OCI-LY3 (cell line): Measurements from ENCODE around the gene ADGRD1.

Experiments used
- H2AFZ ChIP-seq: fragments of 200-600, 300-600 bp; shearing (Covaris generic); 2 replicates; pipeline ENCODE4 v1.6.0; 2014; ENCODE audit warnings: antibody characterized with exemption, low read depth, low read length
- H3K27ac ChIP-seq: fragments of 200-600, 300-600 bp; sonication (generic); 2 replicates; pipeline ENCODE4 v1.5.1; 2014; ENCODE audit warnings: mild to moderate bottlenecking, low read length, moderate library complexity, mixed read lengths
- H3K27me3 ChIP-seq: fragments of 200-600, 300-600 bp; sonication (generic); 2 replicates; pipeline ENCODE4 v1.6.1; 2014; ENCODE audit warnings: low read depth, low read length, mixed read lengths
- H3K36me3 ChIP-seq: fragments of 200-600, 300-600 bp; sonication (generic); replicated peaks from 2 replicates; pipeline ENCODE3; 2014; ENCODE audit warnings: low read depth, low read length, mixed read lengths
- H3K4me1 ChIP-seq: fragments of 300-600, 200-600 bp; sonication (generic); 2 replicates; pipeline ENCODE4 v1.6.1; 2014; ENCODE audit warnings: low read length, mixed read lengths
- H3K4me2 ChIP-seq: fragments of 200-600, 300-600 bp; sonication (generic); 2 replicates; pipeline ENCODE4 v1.6.1; 2014; ENCODE audit warnings: low read length, mixed read lengths
- H3K4me3 ChIP-seq: fragments of 300-600, 200-600 bp; sonication (generic); 2 replicates; pipeline ENCODE4 v1.5.1; 2014; ENCODE audit warnings: antibody characterized with exemption, mild to moderate bottlenecking, low read length, moderate library complexity
- H3K79me2 ChIP-seq: fragments of 300-600, 200-600 bp; shearing (Covaris generic); 2 replicates; pipeline ENCODE4 v1.6.1; 2014; ENCODE audit warnings: mild to moderate bottlenecking, low read length, mixed read lengths
- H3K9ac ChIP-seq: fragments of 300-600, 200-600 bp; shearing (Covaris generic); 2 replicates; pipeline ENCODE4 v1.6.0; 2014; ENCODE audit warnings: mild to moderate bottlenecking, low read length, moderate library complexity
- H3K9me3 ChIP-seq: fragments of 200-600, 300-600 bp; shearing (Covaris generic); 2 replicates; pipeline ENCODE4 v1.6.1; 2014; ENCODE audit warnings: low read length, mixed read lengths; ENCODE audit not compliant: insufficient read depth
- H4K20me1 ChIP-seq: fragments of 200-600, 300-600 bp; sonication (generic); 2 replicates; pipeline ENCODE4 v1.6.1; 2016; ENCODE audit warnings: low read length, mixed read lengths; ENCODE audit not compliant: insufficient read depth
- CTCF ChIP-seq: fragments of 200-600, 300-600 bp; sonication (generic); IDR thresholded peaks from 2 replicates; pipeline ENCODE4 v1.5.1; 2014; ENCODE audit warnings: antibody characterized with exemption, low read length, low read depth
- EZH2phosphoT487 ChIP-seq: fragments of 200-600 bp; shearing (Covaris generic); IDR thresholded peaks from 2 replicates; pipeline ENCODE4 v1.6.1; 2018; ENCODE audit warnings: antibody characterized with exemption, mixed run types, low read depth

Gene ADGRD1

GRCh38 chr12:131024026-131024425, 70.3 kb downstream of the ADGRD1 start:
- Histone ChIP-seq H3K36me3 (no peaks in the 10 kb centered on the region), H3K9ac (no peak overlapping the region), H3K4me3 (no peak overlapping the region), H3K9me3 (no peaks in the 10 kb centered on the region), H2AFZ (no peak overlapping the region), H4K20me1 (no peaks in the 10 kb centered on the region), H3K4me2 (no peak overlapping the region), H3K79me2 (no peaks in the 10 kb centered on the region), H3K27me3 (no peaks in the 10 kb centered on the region), H3K27ac (no peak overlapping the region), H3K4me1 (no peaks in the 10 kb centered on the region)
- TF ChIP-seq CTCF: no peak
- no peak for TF ChIP-seq EZH2phosphoT487

GRCh38 chr12:131024721-131025120, 71.0 kb downstream of the ADGRD1 start:
- H3K4me1 ChIP-seq: no peaks in the 10 kb centered on the region
- H2AFZ ChIP-seq: no peak overlapping the region
- H3K9ac ChIP-seq: no peak overlapping the region
- no peaks in the 10 kb centered on the region for H3K36me3 ChIP-seq
- no peaks in the 10 kb centered on the region for H3K27me3 ChIP-seq
- no peak overlapping the region for H3K27ac ChIP-seq
- no peaks in the 10 kb centered on the region for H4K20me1 ChIP-seq
- TF ChIP-seq CTCF (no peak), EZH2phosphoT487 (no peak)
- H3K9me3 ChIP-seq: no peaks in the 10 kb centered on the region
- H3K79me2 ChIP-seq: no peaks in the 10 kb centered on the region
- H3K4me2 ChIP-seq: no peak overlapping the region
- H3K4me3 ChIP-seq: no peak overlapping the region

- no peaks in the 10 kb centered on the region for H3K9me3 ChIP-seq
- TF ChIP-seq CTCF (no peak), EZH2phosphoT487 (no peak)
- H3K4me3 ChIP-seq: no peak overlapping the region
- H3K4me2 ChIP-seq: no peak overlapping the region
- H3K27ac ChIP-seq: no peak overlapping the region
- H3K27me3 ChIP-seq: no peaks in the 10 kb centered on the region
- no peaks in the 10 kb centered on the region for H3K79me2 ChIP-seq
- no peaks in the 10 kb centered on the region for H3K4me1 ChIP-seq
- H4K20me1 ChIP-seq: no peaks in the 10 kb centered on the region
- no peak overlapping the region for H2AFZ ChIP-seq
- no peaks in the 10 kb centered on the region for H3K36me3 ChIP-seq
- H3K9ac ChIP-seq: no peak overlapping the region
Measured at GRCh38 chr12:131025234-131025633, 71.5 kb downstream of the ADGRD1 start.

- Histone ChIP-seq H3K9me3 (no peaks in the 10 kb centered on the region), H3K9ac (no peak overlapping the region), H3K4me3 (no peak overlapping the region), H3K27ac (no peak overlapping the region), H3K27me3 (no peaks in the 10 kb centered on the region), H3K79me2 (no peaks in the 10 kb centered on the region), H4K20me1 (no peaks in the 10 kb centered on the region), H3K4me2 (no peak overlapping the region), H2AFZ (no peak overlapping the region), H3K36me3 (no peaks in the 10 kb centered on the region), H3K4me1 (no peaks in the 10 kb centered on the region)
- TF ChIP-seq EZH2phosphoT487: no peak
- no peak for TF ChIP-seq CTCF
Measured at GRCh38 chr12:131025939-131026702, 72.4 kb downstream of the ADGRD1 start.
